ENCODE data around the gene CD38. TPM values are rescaled to one million over a fixed set of nuclear protein-coding genes. Genes with fewer than 3 reads are reported as not detected.

Gene CD38
- total and polyA plus RNA-seq, 2 donors (not counting 1 experiment from before 2014, with no cell fraction given), result 0.02 TPM; not detected in 1

DNA sequence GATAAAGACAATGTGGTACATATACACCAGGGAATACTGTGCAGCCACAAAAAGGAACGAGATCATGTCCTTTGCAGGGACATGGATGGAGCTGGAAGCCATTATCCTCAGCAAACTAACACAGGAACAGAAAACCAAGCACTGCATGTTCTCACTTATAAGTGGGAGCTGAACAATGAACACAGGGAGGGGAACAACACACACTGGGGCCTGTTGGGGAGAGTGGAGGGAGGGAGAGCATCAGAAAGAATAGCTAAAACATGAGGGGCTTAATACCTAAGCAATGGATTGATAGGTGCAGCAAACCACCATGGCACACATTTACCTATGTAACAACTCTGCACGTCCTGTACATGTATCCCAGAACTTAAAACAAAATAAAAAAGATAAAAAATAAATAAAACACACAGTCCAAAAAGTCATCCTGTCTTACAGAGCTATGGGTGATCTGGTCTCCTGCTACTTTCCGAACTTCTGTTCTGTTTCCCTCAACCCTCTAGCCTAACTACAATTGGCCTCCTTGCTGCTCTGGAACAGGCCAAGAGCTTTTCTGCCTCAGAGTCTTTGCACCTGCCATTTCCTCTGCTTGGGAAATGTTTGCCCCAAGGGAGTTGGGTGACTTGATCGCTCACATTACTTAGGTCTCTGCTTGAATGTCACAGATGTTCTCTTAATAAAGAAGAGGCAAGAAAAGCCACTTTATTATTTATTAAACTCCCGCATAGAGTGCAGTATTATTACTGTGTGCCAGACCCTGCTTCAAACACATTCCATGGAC, 1.1 kb upstream of the CD38 start:
- Histone ChIP-seq H3K4me3 (replicated peaks in 1 of 4; ENCODE audit: control extremely low read depth in 1 of 4, insufficient read depth in 1 of 4, low read depth in 3 of 4, low read length in 4 of 4) (no peak overlapping the region), H3K9ac (ENCODE audit: insufficient read depth, low read length) (no peak overlapping the region), H3K4me1 (ENCODE audit: control insufficient read depth, extremely low read depth, insufficient read depth, low read length) (no peaks in the 10 kb centered on the region), H3K36me3 (ENCODE audit: control insufficient read depth, insufficient read depth, low read length) (no peaks in the 10 kb centered on the region), H3K4me2 (ENCODE audit: extremely low read depth, insufficient read depth, low read length) (no peak overlapping the region), H3K27me3 (ENCODE audit: control insufficient read depth, insufficient read depth, low read length) (peaks cover 27% of the 10 kb centered on the region), H4K20me1 (ENCODE audit: control insufficient read depth, extremely low read depth, insufficient read depth, low read length) (no peaks in the 10 kb centered on the region), H3K79me2 (ENCODE audit: control insufficient read depth, insufficient read depth, low read length) (no peaks in the 10 kb centered on the region), H3K27ac (ENCODE audit: insufficient read depth, low read length) (no peak overlapping the region), H2AFZ (ENCODE audit: low read length) (no peak overlapping the region), H3K9me3 (ENCODE audit: control insufficient read depth, insufficient read depth, low read depth, low read length) (no peaks in the 10 kb centered on the region)
- TF ChIP-seq EZH2 (IDR thresholded peaks at IDR 0.05; ENCODE audit: low read length, missing control alignments) (no peak), CTCF (conservative IDR thresholded peaks at IDR 0.05 in 1 of 2, IDR thresholded peaks at IDR 0.05 in 1 of 2; ENCODE audit: low read depth in 1 of 2, low read length in 2 of 2) (no peak)
- no peak for DNase-seq (ENCODE audit: low read depth in 2 of 2)

GRCh38 chr4:15777697-15778288, 335 bp upstream of the CD38 start:
- DNase-seq (ENCODE audit: low read depth in 2 of 2), result no peak
- H3K27ac ChIP-seq (ENCODE audit: insufficient read depth, low read length), result no peak overlapping the region
- H3K9ac ChIP-seq (ENCODE audit: insufficient read depth, low read length), result no peak overlapping the region
- H3K4me1 ChIP-seq (ENCODE audit: control insufficient read depth, extremely low read depth, insufficient read depth, low read length), result no peaks in the 10 kb centered on the region
- H3K4me3 ChIP-seq (replicated peaks in 1 of 4; ENCODE audit: control extremely low read depth in 1 of 4, insufficient read depth in 1 of 4, low read depth in 3 of 4, low read length in 4 of 4), result no peak overlapping the region
- no peak overlapping the region for H3K4me2 ChIP-seq (ENCODE audit: extremely low read depth, insufficient read depth, low read length)
- H3K27me3 ChIP-seq (ENCODE audit: control insufficient read depth, insufficient read depth, low read length), result peaks cover 27% of the 10 kb centered on the region
- no peak for TF ChIP-seq EZH2 (IDR thresholded peaks at IDR 0.05; ENCODE audit: low read length, missing control alignments)
- no peak for TF ChIP-seq CTCF (conservative IDR thresholded peaks at IDR 0.05 in 1 of 2, IDR thresholded peaks at IDR 0.05 in 1 of 2; ENCODE audit: low read depth in 1 of 2, low read length in 2 of 2)
- no peak overlapping the region for H2AFZ ChIP-seq (ENCODE audit: low read length)
- H4K20me1 ChIP-seq (ENCODE audit: control insufficient read depth, extremely low read depth, insufficient read depth, low read length), result no peaks in the 10 kb centered on the region
- no peaks in the 10 kb centered on the region for H3K79me2 ChIP-seq (ENCODE audit: control insufficient read depth, insufficient read depth, low read length)
- H3K36me3 ChIP-seq (ENCODE audit: control insufficient read depth, insufficient read depth, low read length), result no peaks in the 10 kb centered on the region
- no peaks in the 10 kb centered on the region for H3K9me3 ChIP-seq (ENCODE audit: control insufficient read depth, insufficient read depth, low read depth, low read length)

DNA sequence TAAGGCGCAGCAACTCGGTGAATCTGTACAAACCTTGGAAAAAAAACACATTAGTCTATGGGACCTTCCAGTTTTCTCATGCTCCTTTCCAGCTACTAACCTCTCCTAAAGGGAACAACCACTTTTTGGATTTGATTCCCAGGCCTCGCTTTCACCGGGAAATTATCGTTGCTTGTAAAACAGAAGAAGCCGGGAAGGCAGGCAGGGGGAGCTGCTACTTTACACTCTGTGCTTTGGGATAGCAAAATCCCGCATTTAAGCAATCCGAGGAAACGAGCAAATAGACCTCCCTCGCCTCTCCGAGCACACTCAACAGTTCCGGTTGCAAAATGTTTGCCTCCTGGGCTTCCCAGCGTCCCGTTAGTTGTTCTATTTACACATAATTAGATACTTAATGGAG, 1.2 kb downstream of the CD38 start:
- peak; percentile 51 to 63 for TF ChIP-seq CTCF (conservative IDR thresholded peaks at IDR 0.05 in 1 of 2, IDR thresholded peaks at IDR 0.05 in 1 of 2; ENCODE audit: low read depth in 1 of 2, low read length in 2 of 2)
- TF ChIP-seq EZH2 (IDR thresholded peaks at IDR 0.05; ENCODE audit: low read length, missing control alignments), result no peak
- Histone ChIP-seq H3K9ac (ENCODE audit: insufficient read depth, low read length) (no peak overlapping the region), H3K4me2 (ENCODE audit: extremely low read depth, insufficient read depth, low read length) (peak overlapping the region; percentile 83), H3K9me3 (ENCODE audit: control insufficient read depth, insufficient read depth, low read depth, low read length) (no peaks in the 10 kb centered on the region), H4K20me1 (ENCODE audit: control insufficient read depth, extremely low read depth, insufficient read depth, low read length) (no peaks in the 10 kb centered on the region), H3K27ac (ENCODE audit: insufficient read depth, low read length) (no peak overlapping the region), H2AFZ (ENCODE audit: low read length) (peak overlapping the region; percentile 55), H3K4me3 (replicated peaks in 1 of 4; ENCODE audit: control extremely low read depth in 1 of 4, insufficient read depth in 1 of 4, low read depth in 3 of 4, low read length in 4 of 4) (peak overlapping the region; percentile 13 to 68 (median 38)), H3K79me2 (ENCODE audit: control insufficient read depth, insufficient read depth, low read length) (no peaks in the 10 kb centered on the region), H3K4me1 (ENCODE audit: control insufficient read depth, extremely low read depth, insufficient read depth, low read length) (no peaks in the 10 kb centered on the region), H3K27me3 (ENCODE audit: control insufficient read depth, insufficient read depth, low read length) (peaks cover 24% of the 10 kb centered on the region), H3K36me3 (ENCODE audit: control insufficient read depth, insufficient read depth, low read length) (no peaks in the 10 kb centered on the region)
- peak; percentile 59 to 67 for DNase-seq (ENCODE audit: low read depth in 2 of 2)

All from fibroblast of lung (primary cell).